Endothelial cell of umbilical vein (primary cell): ENCODE results near the gene UFD1. TPM values are rescaled to one million over a fixed set of nuclear protein-coding genes. Genes with fewer than 3 reads are reported as not detected.

Experiments
- BruUV-seq: library from RNA; stranded (reverse); fragments of 400-500 nt; replicated peaks from 2 replicates; lab custom pipeline; 2021; lab: Mats Ljungman, UMichigan
- CTCF ChIA-PET: fragments of 300-600, 350-600 bp; sonication (Branson Sonifier 250); formaldehyde crosslinking; loops from one replicate; lab custom pipeline; 2021; ENCODE audit warnings: antibody characterized with exemption, inconsistent platforms; lab: Charles Lee
- POLR2A ChIA-PET: fragments of 300-600, 350-600 bp; sonication (Branson Sonifier 250); formaldehyde crosslinking; loops from one replicate; lab custom pipeline; 2021; ENCODE audit warnings: antibody characterized with exemption, inconsistent platforms; lab: Charles Lee
- DNase-seq: peaks from one replicate; pipeline ENCODE4 v3.0.0-alpha.2; 2011; ENCODE audit warnings: low read depth, low spot score
- FAIRE-seq: peaks from 2 replicates; lab custom pipeline; 2011; peaks lifted over from hg19 to GRCh38; lab: Jason Lieb, UNC
- H2AFZ ChIP-seq: 2 replicates; pipeline ENCODE4 v1.6.0; 2012; ENCODE audit warnings: low read depth, low read length, control low read depth, inconsistent platforms
- H3K27ac ChIP-seq: 2 replicates; pipeline ENCODE4 v1.5.1; 2011; ENCODE audit warnings: low read depth, mild to moderate bottlenecking, control low read depth, low read length, moderate library complexity; ENCODE audit not compliant: insufficient read depth
- H3K27me3 ChIP-seq, 2 experiments: 2 replicates each; pipeline versions ENCODE4 v1.6.0 to v1.6.1; 2011; ENCODE audit warnings: low read length in 2 of 2, mixed read lengths in 1 of 2; ENCODE audit not compliant: control insufficient read depth in 2 of 2, insufficient read depth in 2 of 2
- H3K36me3 ChIP-seq, 2 experiments: 2 replicates in 1 of 2; 3 replicates in 1 of 2; pipeline ENCODE4 v1.5.1; 2011; ENCODE audit warnings: low read length in 2 of 2, mild to moderate bottlenecking in 1 of 2, moderate library complexity in 1 of 2; ENCODE audit not compliant: control insufficient read depth in 2 of 2, insufficient read depth in 2 of 2; ENCODE audit errors: extremely low read depth in 1 of 2
- H3K4me1 ChIP-seq: 3 replicates; pipeline ENCODE4 v1.5.1; 2011; ENCODE audit warnings: mild to moderate bottlenecking, low read length; ENCODE audit not compliant: control insufficient read depth, insufficient read depth; ENCODE audit errors: extremely low read depth
- H3K4me2 ChIP-seq: 2 replicates; pipeline ENCODE4 v1.6.1; 2011; ENCODE audit warnings: low read length, control low read depth, mixed read lengths; ENCODE audit not compliant: insufficient read depth
- H3K4me3 ChIP-seq, 3 experiments: fragments of 200-600 bp in 1 of 3; sonication (generic), shearing (Covaris generic) in 1 of 3; replicated peaks in 1 of 3; 2 replicates each; pipeline ENCODE4 v1.5.1; 2011 to 2016; ENCODE audit warnings: control low read depth in 3 of 3, low read length in 3 of 3, mild to moderate bottlenecking in 2 of 3, inconsistent platforms in 1 of 3, low read depth in 1 of 3, moderate library complexity in 1 of 3; ENCODE audit not compliant: insufficient read depth in 1 of 3
- H3K79me2 ChIP-seq: 2 replicates; pipeline ENCODE4 v1.6.0; 2012; ENCODE audit warnings: low read length, inconsistent platforms; ENCODE audit not compliant: control insufficient read depth, insufficient read depth
- H3K9ac ChIP-seq: replicated peaks from 2 replicates; pipeline ENCODE3; 2011; ENCODE audit warnings: low read length, control low read depth; ENCODE audit not compliant: insufficient read depth; ENCODE audit errors: extremely low read depth
- H3K9me1 ChIP-seq: replicated peaks from 3 replicates; pipeline ENCODE4 v1.6.0; 2011; ENCODE audit warnings: mild to moderate bottlenecking, low read length; ENCODE audit not compliant: control insufficient read depth, insufficient read depth; ENCODE audit errors: extremely low read depth
- H3K9me3 ChIP-seq: replicated peaks from 2 replicates; pipeline ENCODE4 v1.5.1; 2012; ENCODE audit warnings: low read length, inconsistent platforms; ENCODE audit not compliant: control insufficient read depth, insufficient read depth
- H4K20me1 ChIP-seq: replicated peaks from 2 replicates; pipeline ENCODE3; 2011; ENCODE audit warnings: mild to moderate bottlenecking, low read length; ENCODE audit not compliant: control insufficient read depth, insufficient read depth; ENCODE audit errors: extremely low read depth
- FOS ChIP-seq: IDR thresholded peaks from 2 replicates; pipeline ENCODE4 v1.6.1; 2011; ENCODE audit warnings: mild to moderate bottlenecking, low read length, moderate library complexity, borderline replicate concordance; ENCODE audit not compliant: insufficient read depth
- JUN ChIP-seq: IDR thresholded peaks from 2 replicates; pipeline ENCODE4 v1.6.1; 2011; ENCODE audit warnings: borderline replicate concordance, low read depth; ENCODE audit not compliant: insufficient read length, insufficient read depth
- POLR2A ChIP-seq: IDR thresholded peaks from 2 replicates; pipeline ENCODE4 v1.6.1; 2012; ENCODE audit warnings: low read depth, mild to moderate bottlenecking, control low read depth, low read length
- POLR2AphosphoS5 ChIP-seq: IDR thresholded peaks from 2 replicates; pipeline ENCODE4 v1.6.1; 2012; ENCODE audit warnings: low read depth, mild to moderate bottlenecking, control low read depth, low read length, moderate library complexity; ENCODE audit not compliant: insufficient read depth
- dilution Hi-C: fragments of 300-500 bp; cut with MboI; formaldehyde crosslinking; loops from one replicate; pipeline ENCODE4 v1.15.0; 2019; ENCODE audit warnings: low sequenced_read_pairs; ENCODE audit not compliant: extremely low pct_ligation_motif_present
- intact Hi-C: fragments of 100-400 bp; cut with micrococcal nuclease; formaldehyde crosslinking; loops from one replicate; pipeline ENCODE4 v1.10.0; 2022
- polyA plus RNA-seq, 4 experiments: library from polyadenylated mRNA; depleted of rRNA in 3 of 4; stranded (reverse) in 3 of 4; unstranded in 1 of 4; fragments of >200 nt; gene quantifications; 2 replicates each; pipeline versions ENCODE4 v1.2.1 to v1.2.3, GENCODE V29; 2011 to 2012; ENCODE audit warnings: missing spikeins in 1 of 4
- total RNA-seq: library from RNA; stranded (reverse); gene quantifications from 2 replicates; pipeline ENCODE4 v1.2.3, GENCODE V29; 2021
- TF ChIP-seq, protein P1 (sequence below): IDR thresholded peaks from 2 replicates; pipeline ENCODE4 v1.6.1; 2011; ENCODE audit not compliant: insufficient read depth, insufficient read length
- TF ChIP-seq, protein P2 (sequence below), 2 donors: IDR thresholded peaks; 1 replicate in 1 of 2; 2 replicates in 1 of 2; pipeline ENCODE4 v1.5.1; 2011; ENCODE audit warnings: low read length in 2 of 2, mild to moderate bottlenecking in 2 of 2, moderate library complexity in 2 of 2, control low read depth in 1 of 2, inconsistent platforms in 1 of 2, low read depth in 1 of 2; ENCODE audit not compliant: insufficient read depth in 1 of 2; ENCODE audit errors: extremely low read depth in 1 of 2

Gene UFD1
- total and polyA plus RNA-seq, 2 donors (not counting 3 experiments of a cell fraction or from before 2014, with no cell fraction given), result 127 to 228 TPM

DNA sequence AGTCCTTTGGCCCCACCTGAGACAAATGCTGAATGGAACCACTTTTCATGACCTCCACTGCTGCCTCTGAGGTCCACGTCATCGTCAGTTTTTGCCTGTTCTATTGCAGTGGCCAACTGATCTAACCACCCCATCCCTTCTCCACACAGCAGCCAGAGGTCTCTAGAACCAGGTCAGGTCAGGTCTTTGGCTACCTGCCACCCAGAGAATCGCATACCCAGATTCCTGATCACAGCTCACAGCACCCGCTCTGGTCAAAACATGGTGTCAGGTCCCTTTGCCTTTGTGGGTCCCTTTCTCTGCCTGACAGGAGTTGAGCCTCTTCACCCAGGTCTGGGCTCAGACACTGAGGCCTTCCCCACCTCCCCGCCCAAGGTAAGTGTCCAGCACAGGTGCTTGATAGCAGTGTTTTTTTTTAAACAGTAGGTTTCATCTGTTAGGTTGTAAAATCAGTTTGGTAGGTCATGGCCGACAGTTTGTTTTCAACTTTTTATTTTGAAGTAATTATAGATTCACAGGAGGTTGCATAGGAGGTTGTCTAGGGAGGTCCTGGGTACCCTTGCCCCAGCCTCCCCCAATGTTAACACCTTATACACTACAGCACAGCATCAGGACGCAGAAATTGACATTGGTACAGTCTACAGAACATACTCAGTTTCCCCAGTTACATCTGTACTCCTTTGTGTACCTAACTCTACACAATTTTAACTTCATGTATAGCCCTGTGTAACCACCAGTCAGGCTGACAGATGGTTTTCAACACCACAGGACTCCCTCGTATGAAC lies 38.4 kb downstream of the UFD1 start:
- peaks cover 42% of the 10 kb centered on the region for H3K79me2 ChIP-seq
- no peak for TF ChIP-seq POLR2A
- no peak for TF ChIP-seq JUN
- TF ChIP-seq FOS, result no peak
- TF ChIP-seq, protein P1, sequence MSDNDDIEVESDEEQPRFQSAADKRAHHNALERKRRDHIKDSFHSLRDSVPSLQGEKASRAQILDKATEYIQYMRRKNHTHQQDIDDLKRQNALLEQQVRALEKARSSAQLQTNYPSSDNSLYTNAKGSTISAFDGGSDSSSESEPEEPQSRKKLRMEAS, result no peak
- TF ChIP-seq POLR2AphosphoS5, result no peak
- TF ChIP-seq, protein P2, sequence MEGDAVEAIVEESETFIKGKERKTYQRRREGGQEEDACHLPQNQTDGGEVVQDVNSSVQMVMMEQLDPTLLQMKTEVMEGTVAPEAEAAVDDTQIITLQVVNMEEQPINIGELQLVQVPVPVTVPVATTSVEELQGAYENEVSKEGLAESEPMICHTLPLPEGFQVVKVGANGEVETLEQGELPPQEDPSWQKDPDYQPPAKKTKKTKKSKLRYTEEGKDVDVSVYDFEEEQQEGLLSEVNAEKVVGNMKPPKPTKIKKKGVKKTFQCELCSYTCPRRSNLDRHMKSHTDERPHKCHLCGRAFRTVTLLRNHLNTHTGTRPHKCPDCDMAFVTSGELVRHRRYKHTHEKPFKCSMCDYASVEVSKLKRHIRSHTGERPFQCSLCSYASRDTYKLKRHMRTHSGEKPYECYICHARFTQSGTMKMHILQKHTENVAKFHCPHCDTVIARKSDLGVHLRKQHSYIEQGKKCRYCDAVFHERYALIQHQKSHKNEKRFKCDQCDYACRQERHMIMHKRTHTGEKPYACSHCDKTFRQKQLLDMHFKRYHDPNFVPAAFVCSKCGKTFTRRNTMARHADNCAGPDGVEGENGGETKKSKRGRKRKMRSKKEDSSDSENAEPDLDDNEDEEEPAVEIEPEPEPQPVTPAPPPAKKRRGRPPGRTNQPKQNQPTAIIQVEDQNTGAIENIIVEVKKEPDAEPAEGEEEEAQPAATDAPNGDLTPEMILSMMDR (IDR thresholded peaks at IDR 0.05; ENCODE audit: extremely low read depth in 1 of 2, insufficient read depth in 1 of 2, low read depth in 1 of 2, low read length in 2 of 2), result no peak
- ChIA-PET CTCF (no interaction called here), POLR2A (no interaction called here)
- BruUV-seq, result no TSS peak
- H3K4me1 ChIP-seq, result peaks cover 5% of the 10 kb centered on the region
- H3K9ac ChIP-seq, result no peak overlapping the region
- intact Hi-C loops, result no loop called here
- dilution Hi-C loops, result no loop called here
- H3K9me3 ChIP-seq, result no peaks in the 10 kb centered on the region
- DNase-seq (no peak), FAIRE-seq (no peak)
- H3K4me3 ChIP-seq, result no peak overlapping the region
- H2AFZ ChIP-seq, result no peak overlapping the region
- no peaks in the 10 kb centered on the region for H4K20me1 ChIP-seq
- no peaks in the 10 kb centered on the region for H3K27me3 ChIP-seq
- H3K27ac ChIP-seq, result no peak overlapping the region
- no peaks in the 10 kb centered on the region for H3K9me1 ChIP-seq
- H3K36me3 ChIP-seq, result peaks cover 2 to 13% of the 10 kb centered on the region in 2 experiments
- H3K4me2 ChIP-seq, result no peak overlapping the region
